ENCODE data around the gene SUMF1. TPM values are rescaled to one million over a fixed set of nuclear protein-coding genes. Genes with fewer than 3 reads are reported as not detected.

Gene SUMF1
- total RNA-seq, 1 donor = 45.6 TPM

GRCh38 chr3:4313606-4314293 lies 153.3 kb downstream of the SUMF1 start:
- DNase-seq (ENCODE audit: low read depth) = no peak
- no peak overlapping the region for H3K4me3 ChIP-seq (ENCODE audit: low read depth, low read length)
- no peak for TF ChIP-seq CTCF (IDR thresholded peaks at IDR 0.05; ENCODE audit: insufficient read depth, low read length)

- no peak for TF ChIP-seq CTCF (IDR thresholded peaks at IDR 0.05; ENCODE audit: insufficient read depth, low read length)
- no peak overlapping the region for H3K4me3 ChIP-seq (ENCODE audit: low read depth, low read length)
- no peak for DNase-seq (ENCODE audit: low read depth)
Observed at GRCh38 chr3:4311496-4311895, 155.6 kb downstream of the SUMF1 start.

Other genes with a start within 250 kb of the SUMF1 start
- gene SETMAR, start 163.9 kb downstream of the SUMF1 start, total RNA-seq (ENCODE audit: low replicate concordance) = 12.6 and 25.4 TPM in 2 replicates
- 8.9 and 52.4 TPM in 2 replicates for gene ITPR1, start 26.1 kb upstream of the SUMF1 start, total RNA-seq (ENCODE audit: low replicate concordance)

All from fibroblast of the aortic adventitia (primary cell).